K562 (cell line): ENCODE data around the gene PAPSS2. TPM values are rescaled to one million over a fixed set of nuclear protein-coding genes. Genes with fewer than 3 reads are reported as not detected.
"Not testable (repeated sequence)": the region's sequence is repeated elsewhere in the genome, so short reads cannot be mapped to it uniquely, and the experiment has no call there.

Source experiments
- ATAC-seq: fragments of 200-7000 bp; cut with Tn5 transposase; 3 replicates; pipeline ENCODE4 v1.9.1; 2020; ENCODE audit warnings: moderate library complexity
- BruUV-seq: library from RNA; stranded (reverse); fragments of 400-500 nt; replicated peaks from 2 replicates; lab custom pipeline; 2021; lab: Mats Ljungman, UMichigan
- CTCF ChIA-PET: fragments of 300-600 bp; formaldehyde crosslinking; extraction: SDS; loops from one replicate; lab custom pipeline; 2021; ENCODE audit warnings: low intra/inter-chr PET ratio; lab: Yijun Ruan, JAX
- POLR2A ChIA-PET: fragments of 300-600, 350-650 bp; sonication (Branson Sonifier 250); formaldehyde crosslinking; extraction: SDS; loops from one replicate; lab custom pipeline; 2021; ENCODE audit warnings: antibody characterized with exemption, inconsistent platforms; lab: Yijun Ruan, JAX
- DNase-seq, 4 experiments: peaks; one replicate each; pipeline versions ENCODE4 v3.0.0 to v3.0.0-alpha.2; 2011 to 2018; ENCODE audit warnings: low spot score in 3 of 4, mixed read lengths in 3 of 4; ENCODE audit errors: extremely low read depth in 1 of 4
- FAIRE-seq: peaks from 2 replicates; lab custom pipeline; 2011; peaks lifted over from hg19 to GRCh38; lab: Jason Lieb, UNC
- H2AFZ ChIP-seq: 2 replicates; pipeline ENCODE4 v1.6.0; 2011; ENCODE audit warnings: low read depth, low read length, control low read depth, inconsistent platforms
- H3K27ac ChIP-seq: fragments of 200-600 bp; 3 replicates; pipeline ENCODE4 v1.8.0; 2011; ENCODE audit warnings: low read depth, mild to moderate bottlenecking, control low read depth, inconsistent platforms, low read length, moderate library complexity, mixed read lengths; ENCODE audit errors: extremely low read depth
- H3K27me3 ChIP-seq, 2 experiments: fragments of 300-600 bp in 1 of 2; 2 replicates in 1 of 2; 3 replicates in 1 of 2; pipeline versions ENCODE4 v1.6.0 to v1.8.0; 2011; ENCODE audit warnings: inconsistent platforms in 2 of 2, low read length in 2 of 2, mild to moderate bottlenecking in 1 of 2, mixed read lengths in 1 of 2, moderate library complexity in 1 of 2; ENCODE audit not compliant: control insufficient read depth in 2 of 2, insufficient read depth in 2 of 2
- H3K36me3 ChIP-seq: fragments of 300-600 bp; 3 replicates; pipeline ENCODE4 v1.8.0; 2011; ENCODE audit warnings: mild to moderate bottlenecking, low read length, inconsistent platforms; ENCODE audit not compliant: control insufficient read depth, insufficient read depth
- H3K4me1 ChIP-seq, 2 experiments: fragments of 200-600 bp in 1 of 2; replicated peaks in 1 of 2; 2 replicates in 1 of 2; 3 replicates in 1 of 2; pipeline versions ENCODE4 v1.5.1 to v1.8.0; 2011; ENCODE audit warnings: inconsistent platforms in 2 of 2, low read length in 2 of 2, mild to moderate bottlenecking in 1 of 2, mixed read lengths in 1 of 2, moderate library complexity in 1 of 2; ENCODE audit not compliant: control insufficient read depth in 2 of 2, insufficient read depth in 2 of 2
- H3K4me2 ChIP-seq: 2 replicates; pipeline ENCODE4 v1.6.1; 2011; ENCODE audit warnings: low read length, control low read depth, inconsistent platforms, mixed read lengths; ENCODE audit not compliant: insufficient read depth
- H3K4me3 ChIP-seq: fragments of 200-600 bp; sonication (generic), shearing (Covaris generic); 2 replicates; pipeline ENCODE4 v1.5.1; 2016; ENCODE audit warnings: control low read depth, inconsistent platforms
- H3K79me2 ChIP-seq: fragments of 200-600 bp; 3 replicates; pipeline ENCODE4 v1.8.0; 2011; ENCODE audit warnings: low read length, inconsistent platforms; ENCODE audit not compliant: control insufficient read depth, insufficient read depth
- H3K9ac ChIP-seq, 2 experiments: 2 replicates each; pipeline versions ENCODE4 v1.6.0 to v1.6.1; 2011; ENCODE audit warnings: low read depth in 2 of 2, low read length in 2 of 2, control low read depth in 1 of 2, inconsistent platforms in 1 of 2, mild to moderate bottlenecking in 1 of 2, mixed read lengths in 1 of 2; ENCODE audit not compliant: insufficient read depth in 1 of 2
- H3K9me1 ChIP-seq: one replicate; pipeline ENCODE4 v1.6.0; 2011; ENCODE audit warnings: inconsistent platforms, mild to moderate bottlenecking, low read length, moderate library complexity; ENCODE audit not compliant: control insufficient read depth, insufficient read depth
- H3K9me3 ChIP-seq: replicated peaks from 2 replicates; pipeline ENCODE4 v1.5.1; 2011; ENCODE audit warnings: low read depth, low read length, inconsistent platforms; ENCODE audit not compliant: control insufficient read depth, insufficient read depth
- H4K20me1 ChIP-seq: replicated peaks from 2 replicates; pipeline ENCODE4 v1.6.1; 2011; ENCODE audit warnings: low read length, inconsistent platforms, mixed read lengths; ENCODE audit not compliant: control insufficient read depth, insufficient read depth
- KLF10 ChIP-seq: fragments of 250-450 bp; sonication (Bioruptor Pico); IDR thresholded peaks from 2 replicates; pipeline ENCODE4 v1.6.1; 2021; ENCODE audit warnings: matching md5 sums
- KLF13 ChIP-seq: fragments of 450-650 bp; IDR thresholded peaks from 2 replicates; pipeline ENCODE4 v1.6.1; 2016; ENCODE audit warnings: missing genetic modification characterization, low read depth, mild to moderate bottlenecking, missing compliant biosample characterization, moderate library complexity, borderline replicate concordance
- ZNF124 ChIP-seq: sonication (generic); formaldehyde crosslinking; IDR thresholded peaks from 2 replicates; pipeline ENCODE4 v1.8.1; 2022; ENCODE audit warnings: missing genetic modification reagents
- WGBS: fragments of 100-300 bp; shearing (Covaris generic); methylation state at CpG from one replicate; pipeline ENCODE4 v1.1.6; 2016; ENCODE audit warnings: low coverage, mixed read lengths; ENCODE audit not compliant: insufficient coverage; ENCODE audit errors: missing lambda C conversion rate; 5-methylcytosine and 5-hydroxymethylcytosine counted together
- in situ Hi-C: fragments of 300-500 bp; cut with MboI; formaldehyde crosslinking; loops from 4 replicates; pipeline ENCODE4 v1.15.0; 2018; ENCODE audit warnings: inconsistent platforms, mixed read lengths
- intact Hi-C: fragments of 100-400 bp; cut with micrococcal nuclease; formaldehyde crosslinking; loops from 2 replicates; pipeline ENCODE4 v1.14.2; 2022
- polyA plus RNA-seq, 8 experiments: library from polyadenylated mRNA; depleted of rRNA in 4 of 8; stranded (reverse) in 5 of 8; unstranded in 3 of 8; fragments of >200 nt; fragmentation: Nextera tagmentation in 2 of 8; fragmentation: Illumina TruSeq in 1 of 8; extraction: Ambion mirVana in 2 of 8; extraction: Trizol in 1 of 8; gene quantifications; 2 replicates each; pipeline versions ENCODE4 v1.2.1 to v1.2.3, GENCODE V29; 2011 to 2014; ENCODE audit warnings: inconsistent platforms in 1 of 8, missing spikeins in 1 of 8
- total RNA-seq, 7 experiments: library from RNA; depleted of rRNA in 6 of 7; stranded (reverse); fragments of >200 nt in 6 of 7; fragmentation: Illumina TruSeq in 2 of 7; extraction: Trizol in 2 of 7; gene quantifications; 2 replicates each; pipeline versions ENCODE4 v1.2.1 to v1.2.3, GENCODE V29; 2011 to 2021; ENCODE audit warnings: low replicate concordance in 1 of 7

The PAPSS2 gene
- total and polyA plus RNA-seq, 9 of the 15 experiments (the other 6 are each of a cell fraction or from before 2014, with no cell fraction given), result 0.01 to 0.29 TPM; not detected in 7

GRCh38 chr10:87642486-87642885 is 17.2 kb upstream of the PAPSS2 start (continued):
- TF ChIP-seq KLF13, result no peak

DNA sequence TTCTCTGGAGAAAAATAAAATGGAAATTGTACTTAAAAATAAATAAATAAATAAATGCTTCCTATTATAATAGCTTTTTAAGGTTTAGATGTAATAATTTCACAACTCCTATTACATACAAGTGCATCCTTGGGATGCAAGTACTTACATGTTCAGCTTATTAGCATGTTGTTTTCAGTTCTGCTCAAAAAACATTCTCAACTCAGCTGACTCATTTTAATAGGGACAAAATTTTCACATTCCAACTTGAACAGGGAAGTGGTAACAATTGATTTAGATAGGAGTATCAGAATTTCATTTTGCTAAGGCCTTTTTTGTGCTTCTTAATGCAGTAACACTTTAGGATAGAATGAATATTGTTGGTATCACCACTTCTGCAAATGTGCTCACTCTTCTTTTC is 16.7 kb upstream of the PAPSS2 start:
- Histone ChIP-seq H3K9me1 (no peaks in the 10 kb centered on the region), H3K4me1 (no peaks in the 10 kb centered on the region), H3K9ac (no peak overlapping the region), H2AFZ (no peak overlapping the region), H3K4me2 (no peak overlapping the region), H3K27me3 (no peaks in the 10 kb centered on the region), H4K20me1 (no peaks in the 10 kb centered on the region)
- no TSS peak for BruUV-seq
- FAIRE-seq, result no peak
- no peak for TF ChIP-seq KLF10 (CRISPR knock-in tag)
- TF ChIP-seq, all 486 proteins: peak for 0
- no peak for ATAC-seq
- POLR2A ChIA-PET, result interaction anchor here (1.2 kb wide), 1 partner anchor 23 kb away, joined by 3 read pairs; no protein-coding TSS in a partner anchor
- Histone ChIP-seq H3K36me3 (no peaks in the 10 kb centered on the region), H3K4me3 (no peak overlapping the region), H3K9me3 (no peaks in the 10 kb centered on the region), H3K27ac (no peak overlapping the region), H3K79me2 (no peaks in the 10 kb centered on the region)
- CTCF ChIA-PET, result no interaction called here
- DNase-seq, result no peak
- intact Hi-C loops, result no loop called here
- in situ Hi-C loops, result no loop called here

DNA sequence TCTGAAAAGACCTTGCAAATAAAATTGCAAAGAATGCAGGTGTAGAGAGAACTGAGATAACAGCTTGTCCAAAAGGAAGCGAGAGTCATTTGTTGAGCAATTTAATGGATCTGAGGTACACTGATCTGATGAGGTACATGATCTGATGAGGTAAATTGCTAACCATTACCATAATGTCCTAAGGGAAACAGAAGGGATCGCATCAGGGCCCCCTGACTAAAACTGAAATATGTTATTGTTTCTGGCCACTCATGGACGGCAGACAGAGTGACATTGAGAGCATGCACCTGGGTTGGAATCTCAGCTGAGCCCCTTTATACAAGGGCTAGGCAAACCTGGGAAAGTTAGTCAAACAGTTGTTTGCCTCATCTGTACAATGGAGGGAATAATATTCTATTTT is 15.8 kb upstream of the PAPSS2 start:
- ChIA-PET POLR2A (no interaction called here), CTCF (no interaction called here)
- FAIRE-seq (no peak), ATAC-seq (no peak), DNase-seq (no peak)
- no peak overlapping the region for H2AFZ ChIP-seq
- H3K36me3 ChIP-seq, result no peaks in the 10 kb centered on the region
- no peak overlapping the region for H3K9ac ChIP-seq
- no peak for TF ChIP-seq ZNF124 (CRISPR knock-in tag)
- no peak overlapping the region for H3K4me2 ChIP-seq
- H3K79me2 ChIP-seq, result no peaks in the 10 kb centered on the region
- intact Hi-C loops, result no loop called here
- H3K4me1 ChIP-seq, result no peaks in the 10 kb centered on the region
- H3K9me1 ChIP-seq, result no peaks in the 10 kb centered on the region
- WGBS, result 23% methylated on average over 3 of the region's 3 CpGs
- no peak overlapping the region for H3K27ac ChIP-seq
- no peaks in the 10 kb centered on the region for H3K9me3 ChIP-seq
- H3K4me3 ChIP-seq, result no peak overlapping the region
- in situ Hi-C loops, result no loop called here
- no peaks in the 10 kb centered on the region for H4K20me1 ChIP-seq
- BruUV-seq, result no TSS peak
- no peaks in the 10 kb centered on the region for H3K27me3 ChIP-seq

DNA sequence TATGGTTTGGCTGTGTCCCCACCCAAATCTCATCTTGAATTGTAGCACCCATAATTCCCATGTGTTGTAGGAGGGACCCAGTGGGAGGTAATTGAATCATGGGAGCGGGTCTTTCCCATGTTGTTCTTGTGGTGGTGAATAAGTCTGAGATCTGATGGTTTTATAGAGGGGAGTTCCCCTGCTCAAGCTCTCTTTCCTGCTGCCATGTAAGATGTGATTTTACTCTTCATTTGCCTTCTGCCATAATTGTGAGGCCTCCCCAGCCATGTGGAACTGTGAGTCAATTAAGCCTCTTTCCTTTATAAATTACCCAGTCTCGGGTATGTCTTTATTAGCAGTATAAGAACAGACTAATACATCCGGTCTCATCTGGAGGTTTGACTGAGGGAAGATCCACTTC is 15.2 kb upstream of the PAPSS2 start:
- in situ Hi-C loops, H3K4me1 ChIP-seq, H3K4me2 ChIP-seq, H3K27ac ChIP-seq, H3K9ac ChIP-seq, H4K20me1 ChIP-seq, FAIRE-seq, H3K79me2 ChIP-seq, ATAC-seq, POLR2A ChIA-PET, H3K9me3 ChIP-seq, BruUV-seq, H3K4me3 ChIP-seq, H3K36me3 ChIP-seq, H2AFZ ChIP-seq, CTCF ChIA-PET, intact Hi-C loops, H3K9me1 ChIP-seq, DNase-seq, H3K27me3 ChIP-seq: not testable (repeated sequence)
- 35% methylated on average over 3 of the region's 3 CpGs for WGBS
